GM19193 (cell line): ENCODE data around the gene VILL.
A peak's percentile ranks its signal among the peaks of the same experiment; 100 is the strongest.

Source experiments
- POLR2A ChIP-seq: IDR thresholded peaks from 4 replicates; pipeline ENCODE4 v1.6.1; 2011; ENCODE audit not compliant: insufficient read depth, insufficient read length; ENCODE audit errors: extremely low read depth

Gene VILL

DNA sequence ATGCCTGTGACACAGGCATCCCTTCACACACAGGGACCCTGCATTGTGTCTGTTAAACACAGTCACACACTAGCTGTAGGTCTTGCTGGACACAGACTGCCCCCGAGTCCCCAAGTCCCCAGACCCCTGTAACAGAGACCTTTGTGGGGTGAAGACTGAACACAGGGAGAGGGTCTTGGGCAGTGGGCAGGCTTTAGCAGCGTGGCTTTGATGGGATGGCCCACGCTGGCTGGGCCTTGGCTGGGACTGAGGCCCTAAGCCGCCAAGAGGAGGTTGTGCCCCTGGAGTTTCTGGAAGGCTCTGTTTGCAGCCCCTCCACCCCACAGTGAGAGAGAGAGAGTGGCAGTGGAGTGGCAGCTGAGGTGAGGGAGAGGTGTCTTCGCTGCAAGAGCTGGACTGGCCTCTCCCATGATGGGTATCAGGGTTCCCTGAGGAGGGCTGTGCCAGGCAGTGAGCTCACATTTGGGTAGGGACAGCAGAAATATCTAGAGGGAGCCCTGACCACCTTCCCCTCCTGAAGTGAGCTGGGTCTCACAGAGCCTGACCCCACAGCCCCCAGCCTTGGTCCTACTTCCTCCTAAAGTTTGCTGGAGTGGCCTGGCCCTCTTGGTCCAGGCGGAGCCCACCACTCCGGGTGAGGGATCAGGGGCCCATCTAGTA is 635 bp upstream of the VILL start:
- no peak for TF ChIP-seq POLR2A

DNA sequence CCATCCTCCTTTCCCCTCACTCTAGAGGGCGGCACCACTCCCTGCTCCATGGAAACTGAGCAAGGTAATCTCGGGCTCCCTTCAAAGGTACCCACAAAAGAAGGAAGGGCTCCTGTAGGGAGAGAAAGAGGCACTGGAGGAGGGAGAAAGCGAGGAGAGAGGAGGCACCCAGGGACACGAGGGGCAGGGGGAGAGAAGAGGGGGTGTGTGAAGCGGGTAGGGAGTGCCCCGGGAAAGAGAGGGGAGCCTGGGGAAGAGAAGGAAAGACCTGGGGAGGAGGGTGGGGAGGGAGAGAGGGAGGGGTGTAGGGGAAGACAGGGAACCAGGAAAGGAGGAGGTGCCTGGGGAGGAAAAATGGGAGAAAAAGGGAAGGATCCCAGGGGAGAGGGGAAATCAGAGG is 523 bp downstream of the VILL start:
- TF ChIP-seq POLR2A, result no peak

DNA sequence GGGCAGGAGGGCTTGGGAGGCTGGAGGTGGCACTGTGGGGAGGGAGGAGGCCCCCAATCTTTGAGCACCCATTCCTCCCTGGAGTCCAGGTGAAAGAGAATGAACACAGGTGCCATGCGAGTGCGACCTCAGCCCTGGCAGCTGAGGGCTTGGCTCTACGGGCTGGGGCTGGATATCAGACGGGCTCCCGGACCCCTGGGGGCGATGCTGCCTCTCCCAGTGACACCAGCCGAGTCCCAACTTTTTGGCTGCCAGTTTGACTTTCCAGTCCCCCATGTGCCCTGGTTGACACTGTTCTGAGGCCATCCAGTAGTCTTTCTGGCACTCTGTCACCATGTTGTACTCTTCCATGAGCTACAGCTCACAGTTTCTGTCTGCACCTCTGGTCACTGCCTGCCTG is 1.2 kb downstream of the VILL start:
- TF ChIP-seq POLR2A, result no peak

DNA sequence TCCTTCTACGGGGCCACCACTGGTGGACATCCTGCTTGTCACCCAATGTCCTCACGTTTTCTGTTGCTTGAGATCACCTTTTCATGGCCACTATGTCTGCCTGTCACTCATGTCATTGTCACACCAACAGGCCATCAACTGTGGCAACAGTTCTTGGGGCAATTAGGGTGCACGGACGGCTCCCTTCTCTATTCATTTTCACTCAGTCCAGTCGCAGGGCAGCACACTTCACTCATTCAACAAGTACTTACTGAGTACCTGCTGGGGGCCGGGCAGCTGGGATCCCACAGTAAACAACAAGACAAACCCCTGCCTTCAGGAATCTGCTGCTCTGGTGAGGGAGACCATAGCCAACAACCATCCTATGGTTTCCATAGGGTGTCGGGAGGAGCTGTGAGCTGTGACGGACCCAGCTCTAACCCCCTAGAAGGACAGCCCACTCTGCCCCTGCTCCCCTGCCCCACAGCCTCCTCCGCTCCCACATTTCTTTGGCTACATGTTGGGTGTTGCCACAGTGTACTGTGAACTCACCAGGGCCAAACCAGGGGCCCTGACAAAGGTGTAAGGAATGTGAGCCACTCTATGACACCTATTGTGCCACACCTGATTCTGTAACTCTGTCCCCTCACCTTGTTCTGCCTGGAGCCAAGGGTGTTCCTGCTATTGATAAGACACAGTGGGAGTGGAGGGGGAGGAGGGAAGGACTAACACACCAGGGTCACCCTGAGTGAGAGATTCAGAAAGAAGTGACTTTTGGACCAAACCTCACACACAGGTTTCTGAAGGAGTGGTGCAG is 1.9 kb downstream of the VILL start:
- no peak for TF ChIP-seq POLR2A

DNA sequence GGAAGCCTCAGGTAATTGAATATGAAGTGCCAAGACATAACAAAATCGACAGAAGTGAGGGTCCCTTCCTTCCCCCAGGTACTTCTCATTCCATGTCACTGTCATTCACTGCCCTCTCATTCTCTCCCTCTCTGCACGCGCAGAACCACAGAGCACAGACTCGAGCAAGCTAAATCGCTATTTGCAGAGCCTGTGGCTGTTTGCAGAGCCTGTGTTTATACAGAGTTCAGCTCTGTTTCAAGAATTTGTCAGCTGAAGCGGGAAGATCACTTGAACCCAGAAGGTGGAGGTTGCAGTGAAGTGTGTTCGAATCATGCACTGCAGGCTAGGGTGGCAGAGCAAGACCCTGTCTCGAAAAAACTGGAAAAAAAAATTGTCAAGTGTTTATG is 2.5 kb downstream of the VILL start:
- TF ChIP-seq POLR2A, result no peak

DNA sequence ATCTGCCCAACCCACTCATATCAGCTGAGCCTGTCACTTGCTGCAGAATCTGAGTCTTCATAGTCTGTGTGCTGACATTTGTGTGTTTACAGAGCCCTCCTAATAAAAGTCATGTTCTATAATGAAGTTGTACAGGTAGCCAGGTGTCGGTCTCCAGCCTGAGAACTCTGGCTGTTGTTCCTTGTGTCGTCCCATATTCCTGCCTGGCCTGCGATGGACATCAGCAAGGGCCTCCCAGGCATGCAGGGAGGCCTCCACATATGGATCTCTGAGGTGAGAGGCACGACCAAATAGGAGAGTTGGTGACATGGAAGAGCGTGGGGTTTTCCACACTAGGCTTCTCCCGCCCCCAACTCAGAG is 2.9 kb downstream of the VILL start:
- no peak for TF ChIP-seq POLR2A

DNA sequence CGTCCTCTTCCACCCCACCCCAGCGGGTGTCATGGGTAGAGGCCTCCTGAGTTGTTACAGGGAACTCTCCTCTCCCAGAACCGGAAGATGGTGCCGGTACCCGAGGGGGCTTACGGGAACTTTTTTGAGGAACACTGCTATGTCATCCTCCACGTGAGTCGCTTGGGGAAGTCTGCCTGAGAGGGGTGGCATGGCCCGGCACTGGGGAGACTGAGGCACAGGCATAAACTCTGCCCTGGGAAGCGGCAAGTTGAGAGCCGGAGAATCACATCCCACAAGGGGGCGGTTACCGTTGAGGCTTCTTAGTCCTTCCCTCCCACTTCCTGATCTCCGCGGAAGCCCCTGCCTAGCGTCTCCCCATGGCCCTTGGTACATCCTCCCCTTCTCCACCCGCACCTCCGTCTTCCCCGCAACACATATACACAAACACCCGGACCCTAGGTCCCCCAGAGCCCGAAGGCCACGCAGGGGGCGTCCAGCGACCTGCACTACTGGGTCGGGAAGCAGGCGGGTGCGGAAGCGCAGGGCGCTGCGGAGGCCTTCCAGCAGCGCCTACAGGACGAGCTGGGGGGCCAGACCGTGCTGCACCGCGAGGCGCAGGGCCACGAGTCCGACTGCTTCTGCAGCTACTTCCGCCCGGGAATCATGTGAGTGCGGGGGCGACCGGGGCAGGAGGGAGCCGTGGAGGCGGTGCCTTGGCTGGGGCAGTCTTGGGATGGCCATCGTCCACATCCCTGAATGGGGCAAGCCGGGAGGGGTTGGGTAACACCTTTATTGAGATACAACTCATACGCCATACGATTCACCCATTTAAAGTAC is 3.4 kb downstream of the VILL start:
- TF ChIP-seq POLR2A, result peak; percentile 85

DNA sequence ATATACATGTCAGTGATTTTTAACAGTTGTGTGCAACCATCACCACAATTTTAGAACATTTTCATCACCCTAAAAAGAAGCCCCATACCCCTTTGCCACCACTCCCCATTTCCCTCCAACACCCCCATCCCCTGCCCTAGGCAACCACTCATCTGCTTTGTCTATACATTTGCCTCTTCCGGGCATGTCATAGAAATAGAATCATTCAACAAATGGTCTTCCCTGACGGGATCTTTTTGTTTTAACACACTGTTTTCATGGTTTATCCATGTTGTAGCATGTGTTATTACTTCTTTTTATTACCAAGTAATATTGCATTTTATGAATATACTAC is 4.0 kb downstream of the VILL start:
- no peak for TF ChIP-seq POLR2A

DNA sequence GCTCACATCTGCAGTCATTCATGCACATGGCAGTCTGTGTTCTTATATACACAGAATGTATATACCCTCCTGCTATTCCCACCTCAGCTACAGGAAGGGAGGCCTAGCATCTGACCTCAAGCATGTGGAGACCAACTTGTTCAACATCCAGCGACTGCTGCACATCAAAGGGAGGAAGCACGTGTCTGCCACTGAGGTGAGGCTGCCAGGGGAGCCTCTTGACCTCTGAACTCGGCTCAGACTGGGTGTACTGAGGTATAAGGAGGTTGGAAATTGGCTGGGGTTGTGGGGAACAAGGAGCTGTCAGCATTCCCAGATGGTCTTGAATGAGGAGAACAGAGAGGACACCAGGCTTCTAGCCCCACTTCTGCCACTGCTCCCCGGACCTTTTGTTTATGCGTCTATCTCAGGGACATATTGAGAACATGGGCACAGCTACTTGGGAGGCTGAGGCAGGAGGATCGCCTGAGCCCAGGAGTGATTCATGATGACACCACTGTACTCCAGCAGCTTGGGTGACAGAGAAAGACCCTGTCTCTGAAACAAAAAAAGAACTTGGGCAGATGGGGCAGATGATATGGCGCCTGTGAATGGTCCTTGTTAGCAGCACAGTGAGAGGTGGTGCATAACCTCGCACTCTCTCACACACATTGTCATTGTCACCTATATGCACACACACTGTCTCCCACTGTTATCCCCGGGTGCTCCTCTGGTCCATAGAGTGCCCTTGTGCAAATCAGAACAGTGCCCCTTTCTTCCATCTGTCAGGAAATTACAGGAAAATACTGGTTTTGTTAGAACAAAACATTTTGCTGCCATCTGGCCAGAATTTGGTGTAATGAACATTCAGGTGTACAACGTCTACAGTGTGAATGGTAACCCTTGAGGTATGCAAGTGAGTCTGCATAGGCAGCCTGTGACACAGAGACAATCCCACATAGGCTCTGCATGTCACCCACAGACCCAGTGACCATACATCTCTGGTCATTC is 5.4 kb downstream of the VILL start:
- TF ChIP-seq POLR2A, result no peak

DNA sequence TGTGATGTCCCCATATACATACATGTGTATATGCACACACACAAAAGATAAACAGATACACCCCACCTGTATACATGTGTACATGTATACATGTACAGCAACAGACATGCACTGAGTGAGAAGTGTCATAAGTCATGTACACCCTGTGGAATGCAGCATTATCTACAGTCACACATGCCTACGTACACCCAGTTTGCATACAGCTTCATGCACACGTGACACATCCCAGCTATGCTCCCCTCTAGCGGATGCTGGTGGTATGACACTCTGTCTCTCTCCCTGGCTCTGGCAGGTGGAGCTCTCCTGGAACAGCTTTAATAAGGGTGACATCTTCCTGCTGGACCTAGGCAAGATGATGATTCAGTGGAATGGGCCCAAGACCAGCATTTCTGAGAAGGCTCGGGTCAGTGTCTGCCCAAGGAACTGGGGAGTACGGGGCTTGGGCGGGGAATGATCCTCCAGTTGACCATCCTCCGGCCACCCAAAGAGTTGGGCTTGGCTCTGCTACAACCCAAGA is 6.3 kb downstream of the VILL start:
- TF ChIP-seq POLR2A, result no peak

DNA sequence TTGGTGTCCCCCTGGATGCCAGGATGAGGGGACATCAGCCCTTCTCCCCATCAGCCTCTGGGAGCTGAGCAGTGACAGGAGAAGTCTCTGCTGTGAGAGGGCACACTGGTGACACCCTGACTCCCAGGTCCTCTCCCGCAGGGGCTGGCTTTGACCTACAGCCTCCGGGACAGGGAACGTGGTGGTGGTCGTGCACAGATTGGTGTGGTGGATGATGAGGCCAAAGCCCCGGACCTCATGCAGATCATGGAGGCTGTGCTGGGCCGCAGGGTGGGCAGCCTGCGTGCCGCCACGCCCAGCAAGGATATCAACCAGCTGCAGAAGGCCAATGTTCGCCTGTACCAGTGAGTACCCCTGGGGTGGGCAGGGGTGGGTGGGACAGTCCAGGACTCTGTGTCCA is 6.8 kb downstream of the VILL start:
- no peak for TF ChIP-seq POLR2A

DNA sequence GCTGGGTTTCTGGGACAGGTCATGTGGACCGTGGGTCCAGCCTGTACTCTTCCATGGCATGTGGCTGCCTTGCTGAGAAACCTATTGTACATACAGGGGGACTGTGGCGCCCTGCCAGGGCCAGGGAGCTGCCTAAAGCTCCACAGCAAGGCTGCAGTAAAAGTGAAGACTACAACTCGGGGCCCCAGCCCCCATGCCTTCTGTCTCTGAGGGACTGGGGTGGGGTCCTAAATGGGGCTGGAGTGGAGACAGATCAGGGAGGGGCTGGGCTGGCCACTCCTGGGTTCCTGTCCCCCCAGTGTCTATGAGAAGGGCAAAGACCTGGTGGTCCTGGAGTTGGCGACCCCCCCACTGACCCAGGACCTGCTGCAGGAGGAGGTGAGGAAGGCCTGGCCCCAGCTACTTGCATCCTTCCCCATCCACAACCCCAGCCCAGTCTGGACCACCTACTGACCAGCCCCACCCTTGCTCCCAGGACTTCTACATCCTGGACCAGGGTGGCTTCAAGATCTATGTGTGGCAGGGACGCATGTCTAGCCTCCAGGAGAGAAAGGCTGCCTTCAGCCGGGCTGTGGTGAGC is 7.3 kb downstream of the VILL start:
- no peak for TF ChIP-seq POLR2A

DNA sequence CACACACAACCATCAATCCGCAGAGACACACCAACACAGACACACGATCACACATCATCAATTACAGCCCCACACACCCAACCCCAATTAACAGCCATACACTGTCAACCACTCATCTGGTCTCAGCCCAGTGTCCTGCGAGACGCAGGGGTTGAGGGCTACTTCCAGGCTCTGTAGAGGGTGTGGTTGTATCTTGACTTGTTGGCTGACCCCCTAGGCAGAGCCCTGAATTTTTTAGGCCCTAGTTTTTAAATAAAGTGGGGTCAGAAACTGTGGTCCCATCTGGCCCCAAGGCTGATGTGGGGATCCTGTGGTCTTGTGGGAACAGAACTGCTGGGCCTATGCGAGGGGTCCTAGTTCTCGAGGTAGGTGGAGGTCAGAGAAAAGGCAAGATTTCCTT is 9.2 kb downstream of the VILL start:
- TF ChIP-seq POLR2A, result no peak

DNA sequence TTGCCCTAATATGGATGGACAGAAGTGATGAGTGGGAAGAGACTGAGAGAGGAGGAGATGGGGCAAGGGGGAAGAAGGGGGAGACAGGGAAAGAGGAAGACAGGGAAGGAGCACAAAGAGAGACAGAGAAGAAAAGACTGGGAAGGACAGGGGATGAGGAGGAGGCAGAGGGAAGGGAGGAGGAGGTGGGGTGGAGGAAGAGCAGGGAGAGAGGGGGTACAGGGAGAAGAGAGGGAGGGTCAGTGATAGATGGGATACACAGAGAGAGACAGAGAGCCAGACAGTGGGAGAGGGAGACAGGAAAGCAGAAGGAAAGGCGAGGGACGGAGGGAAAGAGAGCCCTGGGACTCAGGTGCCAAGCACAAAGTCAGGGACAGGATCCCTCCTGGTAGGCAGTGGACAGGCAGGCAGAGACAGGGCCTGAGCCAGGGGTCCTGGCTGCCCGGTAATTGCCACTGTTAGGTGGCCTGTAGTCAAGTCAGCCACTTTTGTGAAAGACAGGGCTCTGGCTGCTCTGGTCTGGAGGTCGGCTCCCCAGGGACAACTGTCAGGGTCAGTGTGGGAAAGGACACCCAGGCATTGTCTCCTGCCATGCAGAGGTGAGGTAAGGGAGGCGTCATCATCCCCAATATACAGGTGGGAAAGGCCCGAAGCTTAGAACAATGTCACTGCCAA is 9.8 kb downstream of the VILL start:
- TF ChIP-seq POLR2A, result no peak

DNA sequence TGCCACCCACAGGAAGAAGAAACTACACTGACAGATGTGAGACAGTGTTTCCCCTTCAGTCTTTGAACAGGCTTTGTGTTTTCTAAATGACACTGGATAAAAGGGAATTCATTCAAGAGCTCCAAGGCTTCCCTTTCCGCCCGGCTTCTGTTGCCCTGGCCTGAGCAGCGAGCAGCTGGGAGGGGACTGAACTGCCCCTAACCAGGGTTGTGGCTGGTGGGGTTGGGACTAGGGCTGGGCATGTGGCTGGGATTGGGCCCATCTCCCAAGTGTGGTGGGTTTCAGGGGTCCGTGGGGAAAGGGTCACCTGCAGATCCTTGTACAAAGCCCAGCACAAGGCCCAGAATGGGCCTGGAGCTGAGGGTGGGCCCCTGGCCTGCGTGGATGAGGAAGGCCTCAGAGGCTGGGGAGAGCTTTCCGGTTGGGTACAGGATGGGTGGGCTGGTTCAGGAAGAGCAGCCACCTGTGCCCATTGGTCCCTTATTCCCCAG is 10.4 kb downstream of the VILL start:
- TF ChIP-seq POLR2A, result no peak
